Peyer's patch (tissue), 4 donors: ENCODE data around the gene SULF2. TPM values are rescaled to one million over a fixed set of nuclear protein-coding genes. Genes with fewer than 3 reads are reported as not detected.
A peak's percentile ranks its signal among the peaks of the same experiment; 100 is the strongest.
"Not testable (repeated sequence)": the region's sequence is repeated elsewhere in the genome, so short reads cannot be mapped to it uniquely, and the experiment has no call there.

Source experiments
- DNase-seq, 3 donors: peaks; one replicate each; pipeline ENCODE4 v3.0.0-alpha.2; 2017 to 2019
- H3K27ac ChIP-seq, 4 donors: fragments of 200-600 bp; sonication (generic); one replicate each; pipeline ENCODE4 v1.5.1; 2016 to 2019
- H3K27me3 ChIP-seq, 2 donors: fragments of 200-600 bp; sonication (generic); one replicate each; pipeline ENCODE4 v1.5.1; 2019
- H3K36me3 ChIP-seq, 3 donors: fragments of 200-600 bp; sonication (generic); one replicate each; pipeline ENCODE4 v1.5.1; 2016 to 2019
- H3K4me1 ChIP-seq, 4 donors: fragments of 200-600 bp; sonication (generic); one replicate each; pipeline ENCODE4 v1.5.1; 2016 to 2019
- H3K4me3 ChIP-seq, 4 donors: fragments of 200-600 bp; sonication (generic); 1 replicate in 3 of 4; 2 replicates in 1 of 4; pipeline ENCODE4 v1.5.1; 2016 to 2019; ENCODE audit warnings: mild to moderate bottlenecking in 1 of 4
- H3K9me3 ChIP-seq, 4 donors: fragments of 200-600 bp; sonication (generic); one replicate each; pipeline ENCODE4 v1.5.1; 2016 to 2019; ENCODE audit warnings: mild to moderate bottlenecking in 1 of 4
- POLR2A ChIP-seq, 2 donors: fragments of 450-650 bp; IDR thresholded peaks; one replicate each; pipeline ENCODE4 v1.5.1; 2017; ENCODE audit warnings: antibody characterized with exemption in 2 of 2, mild to moderate bottlenecking in 2 of 2, moderate library complexity in 2 of 2
- total RNA-seq, 4 donors: library from RNA; depleted of rRNA; stranded (reverse); fragments of >200 nt; gene quantifications; one replicate each; pipeline ENCODE4 v1.1.0, GENCODE V29; 2016
- TF ChIP-seq, protein P1 (sequence below), 6 experiments: fragments of 450-650 bp in 4 of 6; fragments of 200-600 bp in 2 of 6; sonication (generic) in 1 of 6; IDR thresholded peaks; one replicate each; pipeline ENCODE4 v1.5.1; 2017 to 2019; ENCODE audit warnings: antibody characterized with exemption in 6 of 6, mild to moderate bottlenecking in 3 of 6, moderate library complexity in 1 of 6

The SULF2 gene
- total RNA-seq, 4 donors from 2014 or later, result 32.4 to 168 (median 52.5) TPM

DNA sequence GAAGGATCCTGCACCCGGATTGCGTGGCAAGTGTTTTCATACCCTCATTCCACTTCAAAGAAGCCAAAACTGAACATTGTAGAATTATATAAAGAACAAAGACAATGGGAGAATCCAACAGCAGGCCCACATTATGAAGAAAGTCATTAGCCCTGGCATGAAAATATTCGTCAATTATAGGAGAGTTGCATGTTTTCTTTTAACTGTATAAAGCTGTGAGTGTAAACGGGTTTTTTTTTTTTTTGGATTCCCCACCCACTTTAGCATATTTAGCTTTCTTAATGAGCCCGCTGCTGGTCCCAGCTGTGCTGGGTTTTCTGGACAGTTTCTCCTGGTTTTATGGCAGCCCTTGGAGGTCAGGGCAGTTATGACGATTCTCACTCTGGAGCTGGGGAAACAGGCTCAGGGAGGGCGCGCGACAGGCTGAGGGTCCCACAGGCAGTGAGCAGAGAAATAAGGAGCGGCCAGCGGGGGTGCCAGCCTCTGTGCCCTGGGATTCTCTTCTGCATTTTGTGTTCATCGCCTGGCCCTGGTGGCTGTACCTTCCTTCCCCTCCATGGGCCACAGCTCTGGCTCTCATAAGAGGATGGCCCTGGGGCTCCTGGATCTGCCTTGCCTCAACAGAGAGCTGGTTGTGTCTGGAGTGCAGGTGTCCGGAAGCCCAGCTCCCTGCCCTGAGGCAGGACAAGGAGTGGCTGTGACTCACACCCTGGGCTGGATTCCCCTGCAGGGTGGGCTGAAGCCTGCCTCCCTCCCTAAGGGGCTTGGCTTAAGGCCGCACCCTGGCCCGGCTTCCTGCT is 24.1 kb upstream of the SULF2 start:
- DNase-seq, result peak in 1 of 3 donors; percentile 49
- TF ChIP-seq, protein P1, sequence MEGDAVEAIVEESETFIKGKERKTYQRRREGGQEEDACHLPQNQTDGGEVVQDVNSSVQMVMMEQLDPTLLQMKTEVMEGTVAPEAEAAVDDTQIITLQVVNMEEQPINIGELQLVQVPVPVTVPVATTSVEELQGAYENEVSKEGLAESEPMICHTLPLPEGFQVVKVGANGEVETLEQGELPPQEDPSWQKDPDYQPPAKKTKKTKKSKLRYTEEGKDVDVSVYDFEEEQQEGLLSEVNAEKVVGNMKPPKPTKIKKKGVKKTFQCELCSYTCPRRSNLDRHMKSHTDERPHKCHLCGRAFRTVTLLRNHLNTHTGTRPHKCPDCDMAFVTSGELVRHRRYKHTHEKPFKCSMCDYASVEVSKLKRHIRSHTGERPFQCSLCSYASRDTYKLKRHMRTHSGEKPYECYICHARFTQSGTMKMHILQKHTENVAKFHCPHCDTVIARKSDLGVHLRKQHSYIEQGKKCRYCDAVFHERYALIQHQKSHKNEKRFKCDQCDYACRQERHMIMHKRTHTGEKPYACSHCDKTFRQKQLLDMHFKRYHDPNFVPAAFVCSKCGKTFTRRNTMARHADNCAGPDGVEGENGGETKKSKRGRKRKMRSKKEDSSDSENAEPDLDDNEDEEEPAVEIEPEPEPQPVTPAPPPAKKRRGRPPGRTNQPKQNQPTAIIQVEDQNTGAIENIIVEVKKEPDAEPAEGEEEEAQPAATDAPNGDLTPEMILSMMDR (IDR thresholded peaks at IDR 0.05), result no peak
- TF ChIP-seq POLR2A (IDR thresholded peaks at IDR 0.05), result no peak
- no peaks in the 10 kb centered on the region for H3K27me3 ChIP-seq
- H3K9me3 ChIP-seq, result no peaks in the 10 kb centered on the region
- no peak overlapping the region for H3K27ac ChIP-seq
- H3K4me3 ChIP-seq, result no peak overlapping the region
- peaks cover 0 to 8% (median 0%) of the 10 kb centered on the region in 4 donors for H3K4me1 ChIP-seq
- H3K36me3 ChIP-seq, result no peaks in the 10 kb centered on the region

DNA sequence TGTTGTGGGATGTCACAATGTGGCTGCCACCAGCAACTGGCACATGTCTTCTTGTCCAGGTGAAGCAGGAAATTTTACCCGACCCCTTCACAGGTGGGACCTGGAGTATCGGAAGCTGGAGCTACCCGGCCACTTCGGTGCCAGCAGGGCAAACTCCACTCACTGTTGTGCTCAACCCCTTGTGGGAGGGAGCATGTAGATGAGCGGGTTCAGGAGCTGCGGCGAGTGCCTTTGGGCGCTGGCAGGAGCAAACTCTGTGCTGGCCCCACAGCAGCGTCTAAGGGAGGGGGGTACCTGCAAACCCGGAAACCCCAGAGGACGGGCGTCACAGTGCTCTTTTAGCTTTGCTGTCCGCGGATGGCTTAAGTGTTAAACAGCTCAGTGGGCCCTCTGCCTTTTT is 20.7 kb upstream of the SULF2 start:
- no peak for DNase-seq
- peaks cover 0 to 8% (median 0%) of the 10 kb centered on the region in 4 donors for H3K4me1 ChIP-seq
- no peaks in the 10 kb centered on the region for H3K36me3 ChIP-seq
- H3K27ac ChIP-seq, result no peak overlapping the region
- no peaks in the 10 kb centered on the region for H3K27me3 ChIP-seq
- TF ChIP-seq, protein P1 (IDR thresholded peaks at IDR 0.05), result no peak
- no peak for TF ChIP-seq POLR2A (IDR thresholded peaks at IDR 0.05)
- no peaks in the 10 kb centered on the region for H3K9me3 ChIP-seq
- no peak overlapping the region for H3K4me3 ChIP-seq

DNA sequence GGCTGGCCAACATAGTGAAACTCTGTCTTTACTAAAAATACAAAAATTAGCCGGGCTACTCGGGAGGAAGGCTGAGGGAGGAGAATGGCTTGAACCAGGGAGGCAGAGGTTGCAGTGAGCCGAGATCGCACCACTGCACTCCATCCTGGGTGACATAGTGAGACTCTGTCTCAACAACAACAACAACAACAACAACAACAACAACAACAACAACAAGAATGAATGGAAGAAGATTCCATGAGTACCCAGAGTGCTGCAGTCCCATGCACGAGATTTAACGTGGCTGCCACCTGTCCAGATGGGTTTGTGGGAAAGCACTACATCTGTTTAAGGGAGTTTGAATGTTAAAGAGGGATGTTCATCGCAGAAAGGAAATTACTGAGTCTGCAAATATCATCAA is 19.7 kb upstream of the SULF2 start:
- H3K36me3 ChIP-seq, H3K9me3 ChIP-seq: not testable (repeated sequence)

DNA sequence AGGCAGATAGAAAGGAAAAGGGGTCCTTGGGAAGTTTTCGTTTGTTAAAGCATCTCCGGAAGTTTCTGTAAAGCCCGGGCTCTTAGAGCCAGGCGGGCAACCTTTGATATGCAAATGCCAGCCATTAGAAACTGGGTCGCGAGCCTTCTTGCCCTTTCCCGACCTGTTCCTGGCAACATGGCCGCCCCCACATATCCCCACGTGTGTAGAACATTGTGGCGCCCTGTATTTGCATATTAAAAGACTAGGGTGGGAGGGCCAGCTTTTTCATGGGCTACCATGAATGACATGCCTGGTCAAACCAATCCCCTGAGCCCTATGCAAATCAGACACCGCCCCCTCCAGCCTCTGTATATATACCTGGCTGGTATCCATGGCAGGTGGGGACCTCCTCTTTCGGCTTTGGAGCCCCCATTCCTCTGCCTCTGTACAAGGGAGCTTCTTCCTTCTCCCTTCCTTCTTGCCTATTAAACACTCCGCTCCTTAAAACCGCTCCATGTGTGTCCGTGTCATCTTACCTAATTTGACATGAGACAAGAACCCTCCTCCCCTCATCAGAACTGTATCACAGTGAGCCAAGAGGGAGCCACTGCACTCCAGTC is 19.0 kb upstream of the SULF2 start:
- not testable (repeated sequence) for DNase-seq, H3K27me3 ChIP-seq, H3K4me3 ChIP-seq, H3K27ac ChIP-seq, H3K4me1 ChIP-seq, H3K9me3 ChIP-seq, H3K36me3 ChIP-seq

More for the DNA sequence above, 19.7 kb upstream of the SULF2 start:
- not testable (repeated sequence) for H3K4me1 ChIP-seq, H3K27ac ChIP-seq, DNase-seq, H3K4me3 ChIP-seq, H3K27me3 ChIP-seq

DNA sequence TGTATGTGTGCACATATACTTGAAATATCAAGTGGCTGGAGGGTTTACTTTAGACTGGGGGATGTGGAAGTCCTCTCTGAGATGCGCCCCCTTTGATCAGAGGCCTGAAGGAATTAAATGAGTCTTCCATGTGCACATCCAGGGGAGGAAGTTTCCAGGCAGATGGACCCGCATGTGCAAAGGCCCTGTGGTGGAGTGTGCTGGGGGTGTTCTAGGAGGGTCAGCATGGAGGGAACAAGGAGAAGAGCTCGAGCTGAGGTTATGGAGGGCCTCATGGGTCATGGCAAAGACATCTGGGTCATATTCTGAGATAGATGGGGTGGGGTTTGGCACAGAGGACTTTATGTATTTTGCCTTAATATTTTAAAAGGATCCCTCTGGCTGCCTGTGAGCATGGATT is 17.7 kb upstream of the SULF2 start:
- no peak for DNase-seq
- Histone ChIP-seq H3K4me1 (no peaks in the 10 kb centered on the region), H3K4me3 (no peak overlapping the region), H3K27me3 (no peaks in the 10 kb centered on the region), H3K27ac (no peak overlapping the region), H3K9me3 (no peaks in the 10 kb centered on the region), H3K36me3 (no peaks in the 10 kb centered on the region)
- no peak for TF ChIP-seq POLR2A (IDR thresholded peaks at IDR 0.05)
- TF ChIP-seq, protein P1 (IDR thresholded peaks at IDR 0.05), result no peak

DNA sequence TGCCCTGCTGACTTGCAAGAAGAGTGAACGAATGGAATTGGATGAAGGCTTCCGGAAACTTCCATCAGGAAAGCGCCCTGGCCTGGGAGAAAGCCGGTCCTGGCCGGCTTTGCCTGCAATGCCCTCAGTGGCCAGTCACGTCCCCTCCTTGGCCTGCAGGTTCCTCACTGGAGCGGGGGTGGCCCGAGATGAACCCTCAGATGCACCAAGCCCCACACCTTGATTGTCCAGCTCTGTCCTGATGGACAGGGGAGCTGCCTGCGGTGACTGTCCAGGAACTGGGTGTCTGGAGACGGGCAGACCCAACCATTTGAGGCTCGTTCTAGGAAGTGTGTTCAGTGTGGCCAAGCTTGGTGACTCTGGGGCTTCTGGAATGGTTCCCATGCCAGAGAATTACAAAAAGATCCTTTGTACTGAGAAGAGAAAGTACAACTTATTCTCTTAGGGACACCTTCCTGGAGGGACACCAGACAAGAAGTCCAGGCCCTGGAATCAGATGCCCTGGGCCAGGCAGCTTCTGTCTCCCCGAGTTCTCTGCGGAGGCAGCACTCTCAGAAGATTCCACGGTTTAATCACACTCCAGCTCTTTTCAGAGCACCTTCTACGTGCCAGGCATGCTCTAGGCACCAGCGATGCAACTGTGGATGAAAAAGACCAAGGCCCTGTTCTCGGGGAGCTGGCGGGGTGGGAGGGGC is 17.1 kb upstream of the SULF2 start:
- H3K27me3 ChIP-seq, result no peaks in the 10 kb centered on the region
- no peaks in the 10 kb centered on the region for H3K9me3 ChIP-seq
- H3K27ac ChIP-seq, result no peak overlapping the region
- no peaks in the 10 kb centered on the region for H3K36me3 ChIP-seq
- no peak for TF ChIP-seq POLR2A (IDR thresholded peaks at IDR 0.05)
- TF ChIP-seq, protein P1 (IDR thresholded peaks at IDR 0.05), result no peak
- H3K4me1 ChIP-seq, result no peaks in the 10 kb centered on the region
- H3K4me3 ChIP-seq, result no peak overlapping the region
- DNase-seq, result no peak
